ENCODE data around the gene RFX5. TPM values are rescaled to one million over a fixed set of nuclear protein-coding genes. Genes with fewer than 3 reads are reported as not detected.
"Not testable (repeated sequence)": the region's sequence is repeated elsewhere in the genome, so short reads cannot be mapped to it uniquely, and the experiment has no call there.

Gene RFX5
- total RNA-seq: 28.1 TPM
- 10 to 100 TPM; 20.2 to 30.3 (median 24.6) TPM for polyA plus RNA-seq (ENCODE audit: insufficient read depth in 1 of 8, insufficient read length in 8 of 8, low replicate concordance in 1 of 8)
- long read RNA-seq, donor 1: 0 reads
- long read RNA-seq, donor 2: 0 reads
- long read RNA-seq, donor 3, partial matches to known transcripts: 0 of 4 reads
- long read RNA-seq, donor 3, other reads (novel, unspliced or antisense): 0 of 4 reads
- long read RNA-seq, donor 4, partial matches to known transcripts: 0 of 1 reads
- long read RNA-seq, donor 4, other reads (novel, unspliced or antisense): 0 of 1 reads
- long read RNA-seq, donor 5, partial matches to known transcripts: 0 of 3 reads
- long read RNA-seq, donor 5, other reads (novel, unspliced or antisense): 0 of 3 reads
- long read RNA-seq, donor 6, partial matches to known transcripts: 0 of 4 reads
- long read RNA-seq, donor 6, other reads (novel, unspliced or antisense): 0 of 4 reads
- long read RNA-seq, donor 7: 0 reads
- long read RNA-seq, donor 8, partial matches to known transcripts: 0 of 3 reads
- long read RNA-seq, donor 8, other reads (novel, unspliced or antisense): 0 of 3 reads
- long read RNA-seq, donor 9, partial matches to known transcripts: 0 of 1 reads
- long read RNA-seq, donor 9, other reads (novel, unspliced or antisense): 0 of 1 reads
- long read RNA-seq, donor 10, partial matches to known transcripts: 0 of 4 reads
- long read RNA-seq, donor 10, other reads (novel, unspliced or antisense): 0 of 4 reads
- long read RNA-seq, donor 11: 0 reads

- DNase-seq: peak; percentile 99
- H3K36me3 ChIP-seq (ENCODE audit: control insufficient read depth, insufficient read depth, low read length): peaks cover 38% of the 10 kb centered on the region
- peak within 1 kb of the TSS; percentile 82 for H3K4me3 ChIP-seq (ENCODE audit: low read length)
- H3K4me1 ChIP-seq (ENCODE audit: control insufficient read depth, insufficient read depth, low read length): peaks cover 15% of the 10 kb centered on the region
- H3K27ac ChIP-seq (ENCODE audit: low read length): peak within 1 kb of the TSS; percentile 99
- 2% methylated on average over 14 of the region's 38 CpGs for WGBS (ENCODE audit: insufficient coverage)
- H3K27me3 ChIP-seq (ENCODE audit: control insufficient read depth, insufficient read depth, low read length): no peaks in the 10 kb centered on the region
- peaks cover 4% of the 10 kb centered on the region for H3K9me3 ChIP-seq (replicated peaks; ENCODE audit: control insufficient read depth, low read depth, low read length)
These were observed at the start of gene RFX5 for GRCh38 chr1:151346769-151347522. RFX5 (minus strand) TSS chr1:151347252; CDS start chr1:151346320, 932 bp downstream.

GRCh38 chr1:151396265-151396664 is 49.2 kb upstream of the RFX5 start:
- H3K4me3 ChIP-seq (ENCODE audit: low read length); H3K27ac ChIP-seq (ENCODE audit: low read length); H3K27me3 ChIP-seq (ENCODE audit: control insufficient read depth, insufficient read depth, low read length); DNase-seq; H3K9me3 ChIP-seq (replicated peaks; ENCODE audit: control insufficient read depth, low read depth, low read length): not testable (repeated sequence)
- WGBS (ENCODE audit: insufficient coverage): no CpG with 5 or more reads among the region's 5 CpGs
- H3K4me1 ChIP-seq (ENCODE audit: control insufficient read depth, insufficient read depth, low read length): peaks cover 10% of the 10 kb centered on the region
- peaks cover 10% of the 10 kb centered on the region for H3K36me3 ChIP-seq (ENCODE audit: control insufficient read depth, insufficient read depth, low read length)

GRCh38 chr1:151393583-151393982 is 46.5 kb upstream of the RFX5 start:
- Histone ChIP-seq H3K4me1 (ENCODE audit: control insufficient read depth, insufficient read depth, low read length) (no peaks in the 10 kb centered on the region), H3K9me3 (replicated peaks; ENCODE audit: control insufficient read depth, low read depth, low read length) (no peaks in the 10 kb centered on the region), H3K36me3 (ENCODE audit: control insufficient read depth, insufficient read depth, low read length) (no peaks in the 10 kb centered on the region), H3K27me3 (ENCODE audit: control insufficient read depth, insufficient read depth, low read length) (no peaks in the 10 kb centered on the region), H3K4me3 (ENCODE audit: low read length) (no peak overlapping the region), H3K27ac (ENCODE audit: low read length) (no peak overlapping the region)
- DNase-seq: no peak

- Histone ChIP-seq H3K27ac (ENCODE audit: low read length) (no peak overlapping the region), H3K27me3 (ENCODE audit: control insufficient read depth, insufficient read depth, low read length) (no peaks in the 10 kb centered on the region), H3K4me3 (ENCODE audit: low read length) (no peak overlapping the region), H3K4me1 (ENCODE audit: control insufficient read depth, insufficient read depth, low read length) (no peaks in the 10 kb centered on the region), H3K9me3 (replicated peaks; ENCODE audit: control insufficient read depth, low read depth, low read length) (no peaks in the 10 kb centered on the region), H3K36me3 (ENCODE audit: control insufficient read depth, insufficient read depth, low read length) (no peaks in the 10 kb centered on the region)
- WGBS (ENCODE audit: insufficient coverage): no CpG with 5 or more reads among the region's 3 CpGs
- DNase-seq: no peak
These were observed 44.1 kb upstream of the RFX5 start for GRCh38 chr1:151391079-151391563.

GRCh38 chr1:151390221-151391078 is 43.4 kb upstream of the RFX5 start:
- DNase-seq; H3K27ac ChIP-seq (ENCODE audit: low read length): not testable (repeated sequence)
- 93% methylated on average over 5 of the region's 22 CpGs for WGBS (ENCODE audit: insufficient coverage)

GRCh38 chr1:151386002-151386401 is 39.0 kb upstream of the RFX5 start:
- Histone ChIP-seq H3K4me1 (ENCODE audit: control insufficient read depth, insufficient read depth, low read length) (no peaks in the 10 kb centered on the region), H3K36me3 (ENCODE audit: control insufficient read depth, insufficient read depth, low read length) (no peaks in the 10 kb centered on the region), H3K9me3 (replicated peaks; ENCODE audit: control insufficient read depth, low read depth, low read length) (no peaks in the 10 kb centered on the region), H3K27ac (ENCODE audit: low read length) (no peak overlapping the region), H3K27me3 (ENCODE audit: control insufficient read depth, insufficient read depth, low read length) (peaks cover 3% of the 10 kb centered on the region), H3K4me3 (ENCODE audit: low read length) (no peak overlapping the region)
- 60% methylated on average over 1 of the region's 2 CpGs for WGBS (ENCODE audit: insufficient coverage)
- no peak for DNase-seq

More at GRCh38 chr1:151390221-151391078, 43.4 kb upstream of the RFX5 start:
- not testable (repeated sequence) for H3K27me3 ChIP-seq (ENCODE audit: control insufficient read depth, insufficient read depth, low read length); H3K4me3 ChIP-seq (ENCODE audit: low read length); H3K4me1 ChIP-seq (ENCODE audit: control insufficient read depth, insufficient read depth, low read length); H3K36me3 ChIP-seq (ENCODE audit: control insufficient read depth, insufficient read depth, low read length); H3K9me3 ChIP-seq (replicated peaks; ENCODE audit: control insufficient read depth, low read depth, low read length)

GRCh38 chr1:151384584-151384983 is 37.5 kb upstream of the RFX5 start:
- H3K36me3 ChIP-seq (ENCODE audit: control insufficient read depth, insufficient read depth, low read length): no peaks in the 10 kb centered on the region
- WGBS (ENCODE audit: insufficient coverage): 64% methylated on average over 3 of the region's 3 CpGs
- no peak overlapping the region for H3K27ac ChIP-seq (ENCODE audit: low read length)
- H3K9me3 ChIP-seq (replicated peaks; ENCODE audit: control insufficient read depth, low read depth, low read length): no peaks in the 10 kb centered on the region
- peaks cover 3% of the 10 kb centered on the region for H3K27me3 ChIP-seq (ENCODE audit: control insufficient read depth, insufficient read depth, low read length)
- no peak for DNase-seq
- no peak overlapping the region for H3K4me3 ChIP-seq (ENCODE audit: low read length)
- no peaks in the 10 kb centered on the region for H3K4me1 ChIP-seq (ENCODE audit: control insufficient read depth, insufficient read depth, low read length)

- H3K27ac ChIP-seq (ENCODE audit: low read length): no peak overlapping the region
- no peaks in the 10 kb centered on the region for H3K9me3 ChIP-seq (replicated peaks; ENCODE audit: control insufficient read depth, low read depth, low read length)
- no peaks in the 10 kb centered on the region for H3K36me3 ChIP-seq (ENCODE audit: control insufficient read depth, insufficient read depth, low read length)
- no peaks in the 10 kb centered on the region for H3K27me3 ChIP-seq (ENCODE audit: control insufficient read depth, insufficient read depth, low read length)
- no peak for DNase-seq
- no peak overlapping the region for H3K4me3 ChIP-seq (ENCODE audit: low read length)
- H3K4me1 ChIP-seq (ENCODE audit: control insufficient read depth, insufficient read depth, low read length): peaks cover 9% of the 10 kb centered on the region
- WGBS (ENCODE audit: insufficient coverage): no CpG with 5 or more reads among the region's 3 CpGs
These were observed 30.3 kb upstream of the RFX5 start for GRCh38 chr1:151377150-151377884.

GRCh38 chr1:151373196-151373595 is 26.1 kb upstream of the RFX5 start:
- H3K9me3 ChIP-seq (replicated peaks; ENCODE audit: control insufficient read depth, low read depth, low read length): no peaks in the 10 kb centered on the region
- H3K4me3 ChIP-seq (ENCODE audit: low read length): no peak overlapping the region
- H3K27ac ChIP-seq (ENCODE audit: low read length): no peak overlapping the region
- 87% methylated on average over 12 of the region's 14 CpGs for WGBS (ENCODE audit: insufficient coverage)
- peaks cover 42% of the 10 kb centered on the region for H3K4me1 ChIP-seq (ENCODE audit: control insufficient read depth, insufficient read depth, low read length)
- H3K27me3 ChIP-seq (ENCODE audit: control insufficient read depth, insufficient read depth, low read length): no peaks in the 10 kb centered on the region
- peaks cover 7% of the 10 kb centered on the region for H3K36me3 ChIP-seq (ENCODE audit: control insufficient read depth, insufficient read depth, low read length)
- no peak for DNase-seq

All from muscle of leg (tissue), 16 donors.